MM.1S (cell line): ENCODE data around the gene CDH4.

Experiments used
- DNase-seq: peaks from one replicate; pipeline ENCODE4 v3.0.0-alpha.2; 2015
- H2AFZ ChIP-seq: fragments of 300-600 bp; sonication (generic); 2 replicates; pipeline ENCODE4 v1.6.0; 2016; ENCODE audit warnings: antibody characterized with exemption, low read length
- H3F3A ChIP-seq: fragments of 300-600 bp; sonication (generic); 2 replicates; pipeline ENCODE4 v1.6.1; 2016; ENCODE audit warnings: mild to moderate bottlenecking, antibody characterized with exemption, low read length, moderate library complexity, mixed read lengths; ENCODE audit not compliant: insufficient read depth
- H3K27ac ChIP-seq: fragments of 300-600 bp; sonication (generic); 2 replicates; pipeline ENCODE4 v1.5.1; 2016; ENCODE audit warnings: mild to moderate bottlenecking, low read length
- H3K27me3 ChIP-seq: fragments of 300-600 bp; sonication (generic); replicated peaks from 2 replicates; pipeline ENCODE4 v1.6.0; 2016; ENCODE audit warnings: low read length; ENCODE audit not compliant: insufficient read depth
- H3K36me3 ChIP-seq: fragments of 300-600 bp; sonication (generic); replicated peaks from 2 replicates; pipeline ENCODE4 v1.6.1; 2016; ENCODE audit warnings: mild to moderate bottlenecking, low read length, mixed read lengths; ENCODE audit not compliant: insufficient read depth
- H3K4me1 ChIP-seq: fragments of 300-600 bp; sonication (generic); 2 replicates; pipeline ENCODE4 v1.6.1; 2016; ENCODE audit warnings: low read length, mixed read lengths
- H3K4me2 ChIP-seq: fragments of 300-600 bp; sonication (generic); 2 replicates; pipeline ENCODE4 v1.6.0; 2016; ENCODE audit warnings: low read depth, low read length
- H3K4me3 ChIP-seq: fragments of 300-600 bp; sonication (generic); 2 replicates; pipeline ENCODE4 v1.5.1; 2016; ENCODE audit warnings: low read length, mixed read lengths
- H3K79me2 ChIP-seq: fragments of 300-600 bp; sonication (generic); 2 replicates; pipeline ENCODE4 v1.6.1; 2016; ENCODE audit warnings: mixed run types, low read length, mixed read lengths
- H3K9ac ChIP-seq: fragments of 300-600 bp; sonication (generic); 2 replicates; pipeline ENCODE4 v1.6.1; 2016; ENCODE audit warnings: low read length, mixed read lengths
- H3K9me2 ChIP-seq: fragments of 300-600 bp; sonication (generic); replicated peaks from 2 replicates; pipeline ENCODE4 v1.6.1; 2016; ENCODE audit warnings: mild to moderate bottlenecking, low read length, mixed read lengths; ENCODE audit not compliant: insufficient read depth
- H3K9me3 ChIP-seq: fragments of 300-600 bp; sonication (generic); replicated peaks from 2 replicates; pipeline ENCODE4 v1.6.1; 2016; ENCODE audit warnings: mild to moderate bottlenecking, low read length, mixed read lengths; ENCODE audit not compliant: insufficient read depth
- H4K20me1 ChIP-seq: fragments of 300-600 bp; sonication (generic); 2 replicates; pipeline ENCODE4 v1.6.1; 2016; ENCODE audit warnings: mild to moderate bottlenecking, low read length, moderate library complexity, mixed read lengths; ENCODE audit not compliant: insufficient read depth
- CTCF ChIP-seq: fragments of 300-600 bp; sonication (generic); IDR thresholded peaks from 2 replicates; pipeline ENCODE4 v1.5.1; 2016; ENCODE audit warnings: antibody characterized with exemption, low read length, mixed read lengths
- EZH2 ChIP-seq: fragments of 300-600 bp; sonication (generic); optimal IDR thresholded peaks from 2 replicates; pipeline ENCODE3; 2017; ENCODE audit warnings: low read depth, mild to moderate bottlenecking, antibody characterized with exemption, low read length, mixed read lengths
- EZH2phosphoT487 ChIP-seq: fragments of 300-600 bp; sonication (generic); IDR thresholded peaks from 2 replicates; pipeline ENCODE4 v1.6.1; 2018; ENCODE audit warnings: antibody characterized with exemption, low read length

The CDH4 gene

GRCh38 chr20:61308477-61308774 is 56.4 kb downstream of the CDH4 start:
- peaks cover 75% of the 10 kb centered on the region for H3K27me3 ChIP-seq
- no peak for TF ChIP-seq EZH2phosphoT487
- TF ChIP-seq EZH2, result no peak
- TF ChIP-seq CTCF, result no peak
- no peak for DNase-seq
- no peaks in the 10 kb centered on the region for H3K36me3 ChIP-seq
- H3K79me2 ChIP-seq, result no peaks in the 10 kb centered on the region
- no peak overlapping the region for H3K27ac ChIP-seq
- H3K4me3 ChIP-seq, result no peak overlapping the region
- H3F3A ChIP-seq, result no peaks in the 10 kb centered on the region
- no peak overlapping the region for H3K9ac ChIP-seq
- H4K20me1 ChIP-seq, result no peaks in the 10 kb centered on the region
- H3K4me1 ChIP-seq, result peaks cover 7% of the 10 kb centered on the region; the same call in 1 of the 2 replicates
- no peaks in the 10 kb centered on the region for H3K9me3 ChIP-seq
- H2AFZ ChIP-seq, result no peak overlapping the region
- no peak overlapping the region for H3K4me2 ChIP-seq
- no peaks in the 10 kb centered on the region for H3K9me2 ChIP-seq

- no peak for DNase-seq
- Histone ChIP-seq H2AFZ (no peak overlapping the region), H3K4me1 (peaks cover 7% of the 10 kb centered on the region; the same call in 1 of the 2 replicates), H3K36me3 (no peaks in the 10 kb centered on the region), H3K9me2 (no peaks in the 10 kb centered on the region), H3K4me2 (no peak overlapping the region), H3F3A (no peaks in the 10 kb centered on the region), H3K79me2 (no peaks in the 10 kb centered on the region), H3K27me3 (peaks cover 74% of the 10 kb centered on the region), H3K9me3 (no peaks in the 10 kb centered on the region), H3K4me3 (no peak overlapping the region), H4K20me1 (no peaks in the 10 kb centered on the region), H3K9ac (no peak overlapping the region), H3K27ac (no peak overlapping the region)
- TF ChIP-seq CTCF (no peak), EZH2phosphoT487 (no peak), EZH2 (no peak)
Observed at GRCh38 chr20:61310954-61311353, 58.9 kb downstream of the CDH4 start.

GRCh38 chr20:61311656-61312387 is 59.8 kb downstream of the CDH4 start:
- Histone ChIP-seq H2AFZ (no peak overlapping the region), H4K20me1 (no peaks in the 10 kb centered on the region), H3K9ac (no peak overlapping the region), H3F3A (no peaks in the 10 kb centered on the region), H3K27ac (no peak overlapping the region), H3K79me2 (no peaks in the 10 kb centered on the region), H3K27me3 (peaks cover 74% of the 10 kb centered on the region), H3K36me3 (no peaks in the 10 kb centered on the region), H3K4me1 (peaks cover 7% of the 10 kb centered on the region; the same call in 1 of the 2 replicates), H3K9me3 (no peaks in the 10 kb centered on the region), H3K4me2 (peak overlapping the region; percentile 13; the same call in 1 of the 2 replicates), H3K4me3 (no peak overlapping the region), H3K9me2 (no peaks in the 10 kb centered on the region)
- TF ChIP-seq EZH2phosphoT487 (no peak), CTCF (no peak), EZH2 (no peak)
- peak; percentile 58 for DNase-seq
